Left ventricle myocardium superior (tissue), 1 donor: ENCODE data around the gene SCN1A. TPM values are rescaled to one million over a fixed set of nuclear protein-coding genes. Genes with fewer than 3 reads are reported as not detected.
"Not testable (repeated sequence)": the region's sequence is repeated elsewhere in the genome, so short reads cannot be mapped to it uniquely, and the experiment has no call there.

Source experiments
- ATAC-seq: fragments of 200-7000 bp; cut with Tn5 transposase; one replicate; pipeline ENCODE4 v1.9.1; 2020; ENCODE audit warnings: mild to moderate bottlenecking, moderate library complexity
- DNase-seq: peaks from one replicate; pipeline ENCODE4 v3.0.0-alpha.2; 2020
- intact Hi-C: fragments of 100-400 bp; cut with micrococcal nuclease; formaldehyde crosslinking; loops from one replicate; pipeline ENCODE4 v1.11.0; 2022
- total RNA-seq: library from RNA; stranded (reverse); fragmentation: NEBNext Ultra II Directional; extraction: Animal tissue kit (Norgen Biotek cat#: 25700); gene quantifications from one replicate; pipeline ENCODE4 v1.2.1, GENCODE V29; 2021
- donor health status: DM: no; HTN: yes; CAD: no; lungs with severe emphysema.

SCN1A gene
- total RNA-seq, 1 donor from 2014 or later: 0.92 TPM

DNA sequence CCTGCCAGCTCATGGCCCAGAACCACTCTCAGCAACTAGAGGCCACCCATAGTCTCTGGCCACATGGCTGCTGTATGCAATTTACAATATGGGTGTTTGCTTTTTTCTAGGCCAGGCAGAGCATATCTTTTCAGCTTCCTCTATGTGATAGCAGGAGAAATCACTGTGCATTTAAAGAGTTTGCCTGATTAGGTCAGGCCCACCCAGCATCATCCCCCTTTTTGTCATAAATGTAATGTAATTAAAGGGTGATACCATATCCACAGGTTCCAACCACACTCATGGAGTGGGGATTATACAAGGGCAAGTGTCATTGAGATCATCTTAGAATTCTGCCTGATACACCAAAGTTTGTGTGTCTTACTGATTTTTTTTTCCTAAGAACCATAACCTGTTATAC, 102.5 kb downstream of the SCN1A start:
- ATAC-seq (no peak), DNase-seq (no peak)
- intact Hi-C loops: no loop called here

DNA sequence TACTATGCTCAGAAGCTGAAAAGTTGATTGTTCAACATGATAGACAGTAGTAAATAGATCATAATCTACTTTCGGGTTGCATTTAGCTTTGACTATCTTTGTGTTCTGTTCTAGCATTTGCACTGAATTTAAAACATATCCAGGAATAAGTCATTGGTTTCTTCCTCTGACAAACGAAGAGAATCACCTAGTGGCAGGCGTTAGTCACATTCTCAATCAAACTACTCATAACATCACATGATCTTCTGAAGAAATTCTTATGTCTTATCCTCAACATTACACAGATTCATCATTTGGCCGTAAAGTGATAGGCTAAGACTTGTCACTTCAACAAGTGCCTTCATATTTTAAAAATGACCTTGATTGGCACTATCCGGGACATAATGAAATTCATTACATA, 110.6 kb downstream of the SCN1A start:
- no peak for ATAC-seq
- intact Hi-C loops: no loop called here
- DNase-seq: no peak

DNA sequence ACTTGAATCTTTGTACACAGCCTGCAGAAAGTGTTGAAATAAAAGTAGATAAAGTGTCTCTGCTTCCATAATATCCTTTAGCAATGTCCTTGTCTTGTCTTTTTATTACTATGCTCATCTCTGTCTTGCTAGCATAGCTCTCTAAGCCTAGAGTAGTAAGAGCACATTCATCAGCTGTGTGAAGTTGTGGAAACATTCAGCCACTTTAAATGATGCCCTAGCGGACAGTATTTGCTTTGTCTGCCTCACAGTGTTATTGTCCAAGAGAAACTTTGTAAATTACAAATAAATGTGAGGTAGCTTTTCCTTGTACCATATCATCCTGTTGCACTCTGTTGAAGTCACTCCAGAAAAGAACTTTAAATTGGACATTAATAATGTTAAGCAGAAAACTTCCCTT, 113.9 kb downstream of the SCN1A start:
- no peak for ATAC-seq
- no peak for DNase-seq

DNA sequence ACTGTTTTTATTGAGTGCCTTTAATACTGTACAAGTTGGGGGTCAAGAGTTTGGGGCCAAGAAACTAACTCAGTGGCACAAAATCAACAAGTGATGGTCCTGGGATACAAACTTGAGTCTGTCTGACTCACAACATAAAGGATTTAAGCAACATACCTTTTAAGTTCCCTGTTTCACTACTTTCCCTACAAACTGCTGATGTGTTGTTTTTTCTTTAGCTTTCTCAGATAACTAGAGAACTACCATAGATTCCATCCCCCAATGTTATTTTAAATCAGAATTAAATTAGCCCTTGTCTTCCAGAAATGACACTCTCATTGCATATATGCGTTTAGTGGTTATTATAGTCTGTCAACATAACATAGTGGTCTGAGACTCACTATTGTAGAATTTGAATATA, 116.2 kb downstream of the SCN1A start:
- intact Hi-C loops: no loop called here

More for the DNA sequence above, 113.9 kb downstream of the SCN1A start:
- intact Hi-C loops: no loop called here

DNA sequence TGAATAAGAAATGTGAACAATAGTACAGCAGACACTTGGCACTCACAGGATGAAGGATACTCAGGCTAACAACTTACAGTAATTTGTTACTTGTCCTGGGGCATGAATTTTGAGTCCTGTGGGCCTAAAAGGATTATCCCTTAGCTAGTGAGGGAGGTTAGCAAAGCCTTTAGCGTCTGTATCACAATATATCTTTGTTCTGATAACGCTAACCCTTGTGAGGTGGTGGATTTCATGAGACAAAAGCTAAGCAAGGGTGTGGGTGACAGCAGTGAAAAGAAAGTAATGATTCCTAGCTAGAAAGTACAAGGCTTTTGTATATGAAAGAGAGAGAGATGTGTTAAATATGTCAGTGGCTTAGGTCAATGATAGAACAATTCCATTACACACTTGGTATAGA, 127.4 kb downstream of the SCN1A start:
- intact Hi-C loops: no loop called here
- ATAC-seq: no peak
- DNase-seq: no peak

More for the DNA sequence above, 116.2 kb downstream of the SCN1A start:
- ATAC-seq (no peak), DNase-seq (no peak)

DNA sequence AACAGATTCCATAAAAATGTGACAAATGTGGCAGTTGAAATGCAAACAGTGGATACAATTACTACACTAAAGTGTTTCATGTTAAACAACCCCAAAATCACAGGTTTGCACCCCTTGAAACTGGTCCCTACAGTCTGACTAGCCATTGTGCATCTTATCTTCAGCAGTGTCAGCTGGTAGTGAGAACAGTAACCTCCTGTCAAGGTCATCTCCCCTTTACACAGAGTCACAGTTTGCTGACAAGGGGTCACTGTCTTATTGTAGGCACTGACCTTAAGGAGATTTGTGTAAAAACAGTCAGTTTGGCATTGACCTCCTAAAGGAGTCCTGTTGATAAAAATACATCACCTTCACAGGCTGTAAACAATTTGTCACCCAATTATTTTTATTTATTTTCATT, 137.0 kb downstream of the SCN1A start:
- intact Hi-C loops: no loop called here
- no peak for ATAC-seq
- no peak for DNase-seq

DNA sequence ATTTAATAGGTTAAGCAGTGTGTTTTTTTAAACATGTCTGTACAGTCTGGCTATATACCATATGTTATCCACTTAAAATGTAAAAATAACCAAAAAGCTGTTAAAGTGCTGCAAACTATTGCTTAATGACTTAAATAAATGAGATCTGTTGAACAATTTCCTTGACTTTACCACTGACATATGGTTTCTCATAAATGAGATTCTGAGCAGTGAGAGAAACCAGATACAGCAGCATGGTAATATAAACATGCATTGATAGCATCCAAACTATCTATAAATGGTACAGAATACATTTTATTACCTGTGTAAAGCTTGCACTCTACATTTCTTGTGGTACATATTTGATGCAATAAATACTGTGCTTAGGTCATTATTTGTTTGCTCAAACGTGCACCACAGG, 138.0 kb downstream of the SCN1A start:
- DNase-seq: no peak
- ATAC-seq: no peak
- intact Hi-C loops: no loop called here

DNA sequence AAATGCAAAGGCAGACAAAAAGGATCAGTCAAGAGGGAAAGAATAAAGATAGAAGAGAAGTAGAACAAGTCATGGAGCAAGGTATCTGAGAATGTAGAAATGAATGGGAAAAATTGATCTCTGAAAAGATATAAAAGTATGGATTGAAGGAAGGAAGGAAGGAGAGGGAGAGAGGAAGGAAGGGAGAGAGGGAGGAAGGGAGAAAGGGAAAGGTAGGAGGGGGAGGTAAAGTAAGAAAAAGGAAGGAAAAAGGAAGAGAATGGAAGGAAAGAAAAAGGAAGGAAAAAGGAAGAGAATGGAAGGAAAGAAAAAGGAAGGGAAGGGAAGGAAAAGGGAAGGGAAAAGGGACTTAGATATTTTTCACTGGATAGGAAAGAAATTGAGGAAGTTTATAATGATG, 142.7 kb downstream of the SCN1A start:
- DNase-seq (no peak), ATAC-seq (no peak)
- intact Hi-C loops: no loop called here

DNA sequence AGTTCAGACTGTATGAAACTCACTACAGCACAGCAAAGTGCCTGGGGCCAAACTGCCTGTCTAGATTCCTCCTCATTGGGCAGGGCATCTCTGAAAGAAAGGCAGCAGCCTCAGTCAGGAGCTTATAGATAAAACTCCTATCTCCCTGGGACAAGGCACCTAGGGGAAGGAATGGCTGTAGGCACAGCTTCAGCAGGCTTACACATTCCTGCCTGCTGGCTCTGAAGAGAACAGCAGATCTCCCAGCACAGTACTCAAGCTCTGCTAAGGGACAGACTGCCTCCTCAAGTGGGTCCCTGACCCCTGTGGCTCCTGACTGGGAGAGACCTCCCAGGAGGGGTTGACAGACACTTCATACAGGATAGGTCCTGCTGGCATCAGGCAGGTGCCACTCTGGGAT, 155.7 kb downstream of the SCN1A start:
- intact Hi-C loops, DNase-seq, ATAC-seq: not testable (repeated sequence)

DNA sequence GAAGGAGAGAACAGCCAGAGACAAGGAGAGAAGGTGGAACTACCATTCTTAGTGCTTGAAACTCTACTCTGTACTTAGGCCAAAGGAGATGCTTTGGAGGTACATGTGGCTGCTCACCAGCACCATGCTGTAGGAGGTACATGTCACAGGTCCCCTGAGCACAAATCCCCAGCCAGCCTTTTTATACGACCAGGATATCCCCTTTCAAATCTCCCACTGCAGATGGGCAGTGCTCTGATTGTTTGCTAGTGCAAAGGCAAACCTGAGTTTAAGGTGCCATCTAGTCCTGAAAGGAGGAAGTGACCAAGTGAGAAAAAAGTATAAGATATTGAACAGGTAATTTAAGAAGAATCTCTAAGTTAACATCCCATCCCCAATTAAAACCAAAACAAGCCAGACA, 157.2 kb downstream of the SCN1A start:
- intact Hi-C loops: no loop called here
- ATAC-seq: no peak
- DNase-seq: no peak

DNA sequence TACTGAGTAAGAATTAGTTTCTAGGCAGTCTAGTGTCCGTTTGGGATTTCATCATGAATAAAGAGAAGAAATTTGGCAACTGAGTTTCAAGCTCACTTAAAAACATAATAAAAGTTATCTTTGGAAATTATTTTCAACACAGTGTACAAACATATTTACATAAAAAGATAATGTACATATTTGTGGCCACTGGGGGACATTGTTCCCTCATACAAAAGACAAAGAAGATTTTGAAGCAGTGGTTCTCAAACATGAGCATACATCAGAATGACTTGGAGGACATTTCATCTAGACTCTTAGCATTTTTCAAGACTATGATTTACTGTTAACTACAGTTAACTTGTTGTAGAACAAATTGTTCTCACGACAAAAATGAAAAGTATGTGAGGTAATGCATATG, 158.6 kb downstream of the SCN1A start:
- intact Hi-C loops: no loop called here
- ATAC-seq: no peak
- no peak for DNase-seq

DNA sequence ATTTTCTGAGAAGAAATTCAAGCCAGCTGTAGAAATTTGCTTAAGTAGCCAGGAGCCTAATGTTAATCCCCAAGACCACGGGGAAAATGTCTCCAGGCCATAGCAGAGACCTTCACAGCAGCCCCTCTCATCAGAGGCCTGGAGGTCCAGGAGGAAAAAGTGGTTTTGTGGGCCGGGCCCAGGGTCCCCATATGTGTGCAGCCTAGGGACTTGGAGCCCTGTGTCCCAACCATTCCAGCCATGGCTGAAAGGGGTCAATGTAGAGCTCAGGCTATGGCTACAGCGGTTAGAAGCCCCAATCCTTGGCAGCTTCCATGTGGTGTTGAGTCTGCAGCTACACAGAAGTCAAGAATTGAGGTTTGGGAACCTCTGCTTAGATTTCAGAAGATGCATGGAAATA, 160.1 kb downstream of the SCN1A start:
- intact Hi-C loops: no loop called here
- ATAC-seq (no peak), DNase-seq (no peak)

DNA sequence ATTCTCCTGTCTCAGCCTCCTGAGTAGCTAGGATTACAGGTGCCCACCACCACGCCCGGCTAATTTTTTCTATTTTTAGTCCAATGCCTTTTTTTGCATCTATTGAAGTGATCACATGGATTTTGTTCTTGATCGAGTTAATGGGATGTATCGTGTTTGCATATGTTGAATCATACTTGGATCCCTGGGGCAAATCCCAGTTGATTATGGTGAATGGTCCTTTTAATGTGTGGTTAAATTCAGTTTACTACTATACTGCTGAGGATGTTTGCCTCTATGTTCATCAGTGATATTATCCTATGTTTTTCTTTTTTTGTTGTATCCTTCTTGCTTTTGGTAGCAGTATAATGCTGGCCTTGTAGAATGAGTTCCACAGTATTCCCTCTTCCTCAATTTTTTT, 166.0 kb downstream of the SCN1A start:
- intact Hi-C loops: no loop called here
- ATAC-seq (no peak), DNase-seq (no peak)

DNA sequence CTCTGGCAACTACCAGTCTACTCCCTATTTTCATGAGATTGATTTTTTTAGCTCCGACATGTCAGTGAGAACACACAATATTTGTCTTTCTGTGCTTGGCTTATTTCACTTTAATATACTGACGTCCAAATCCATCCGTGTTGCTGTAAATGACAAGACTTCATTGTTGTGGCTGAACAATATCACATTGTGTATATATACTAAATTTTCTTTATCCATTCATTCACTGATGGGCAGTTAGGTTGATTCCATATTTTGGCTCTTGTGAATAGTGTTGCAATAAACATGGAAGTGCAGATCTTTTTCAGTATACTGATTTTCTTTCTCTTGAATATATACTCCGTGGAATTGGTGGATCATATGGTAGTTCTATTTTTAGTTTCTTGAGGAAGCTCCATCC, 168.4 kb downstream of the SCN1A start:
- no peak for ATAC-seq
- intact Hi-C loops: no loop called here
- DNase-seq: no peak

DNA sequence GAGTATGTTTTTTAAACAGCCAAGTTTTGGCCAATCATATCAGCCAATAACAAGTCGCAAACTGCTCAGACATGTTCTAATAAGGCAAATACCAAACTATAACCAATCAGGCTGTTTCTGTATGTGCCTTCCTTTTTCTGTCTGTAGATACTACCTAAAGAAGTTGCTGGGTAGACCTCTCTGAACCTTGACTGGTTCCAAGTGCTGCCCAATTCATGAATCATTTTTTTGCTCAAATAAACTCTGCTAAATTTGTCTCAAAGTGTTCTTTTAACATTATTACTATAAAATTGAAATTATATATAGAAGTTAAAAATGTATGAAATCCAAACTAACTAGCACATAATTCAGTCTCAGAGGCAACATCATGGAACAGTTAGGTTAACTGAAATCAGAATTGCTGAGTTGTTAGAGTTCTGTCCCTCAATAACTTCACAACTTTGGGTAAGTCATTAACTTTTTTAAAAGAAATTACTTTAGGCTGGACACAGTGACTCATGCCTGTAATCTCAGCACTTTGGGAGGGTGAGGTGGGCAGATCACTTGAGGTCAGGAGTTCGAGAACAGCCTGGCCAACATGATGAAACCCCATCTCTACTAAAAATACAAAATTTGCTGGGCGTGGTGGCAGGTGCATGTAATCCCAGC, 169.4 kb downstream of the SCN1A start:
- no peak for ATAC-seq
- DNase-seq: no peak
- intact Hi-C loops: no loop called here

DNA sequence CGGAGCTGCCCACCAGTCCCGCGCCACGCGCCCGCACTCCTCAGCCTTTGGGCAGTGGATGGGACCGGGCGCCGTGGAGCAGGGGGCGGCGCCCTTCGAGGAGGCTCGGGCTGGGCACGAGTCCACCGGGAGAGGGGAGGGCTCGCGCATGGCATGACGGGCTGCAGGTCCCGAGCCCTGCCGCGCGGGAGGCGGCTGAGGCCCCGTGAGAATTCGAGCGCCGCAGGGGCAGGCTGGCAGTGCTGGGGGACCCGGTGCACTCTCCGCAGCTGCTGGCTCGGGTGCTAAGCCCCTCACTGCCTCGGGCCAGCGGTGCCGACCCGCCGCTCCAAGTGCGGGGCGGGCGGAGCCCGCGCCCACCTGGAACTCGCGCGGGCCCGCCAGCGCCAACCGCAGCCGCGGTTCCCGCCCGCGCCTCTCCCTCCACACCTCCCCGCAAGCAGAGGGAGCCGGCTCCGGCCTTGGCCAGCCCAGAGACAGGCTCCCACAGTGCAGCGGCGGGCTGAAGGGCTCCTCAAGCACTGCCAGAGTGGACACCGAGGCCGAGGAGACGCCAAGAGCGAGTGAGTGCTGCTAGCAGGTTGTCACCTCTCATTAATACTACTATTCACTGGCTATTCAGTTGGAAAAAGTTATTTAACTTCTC, 170.7 kb downstream of the SCN1A start:
- DNase-seq: peak; percentile 30
- intact Hi-C loops: no loop called here
- ATAC-seq: no peak

DNA sequence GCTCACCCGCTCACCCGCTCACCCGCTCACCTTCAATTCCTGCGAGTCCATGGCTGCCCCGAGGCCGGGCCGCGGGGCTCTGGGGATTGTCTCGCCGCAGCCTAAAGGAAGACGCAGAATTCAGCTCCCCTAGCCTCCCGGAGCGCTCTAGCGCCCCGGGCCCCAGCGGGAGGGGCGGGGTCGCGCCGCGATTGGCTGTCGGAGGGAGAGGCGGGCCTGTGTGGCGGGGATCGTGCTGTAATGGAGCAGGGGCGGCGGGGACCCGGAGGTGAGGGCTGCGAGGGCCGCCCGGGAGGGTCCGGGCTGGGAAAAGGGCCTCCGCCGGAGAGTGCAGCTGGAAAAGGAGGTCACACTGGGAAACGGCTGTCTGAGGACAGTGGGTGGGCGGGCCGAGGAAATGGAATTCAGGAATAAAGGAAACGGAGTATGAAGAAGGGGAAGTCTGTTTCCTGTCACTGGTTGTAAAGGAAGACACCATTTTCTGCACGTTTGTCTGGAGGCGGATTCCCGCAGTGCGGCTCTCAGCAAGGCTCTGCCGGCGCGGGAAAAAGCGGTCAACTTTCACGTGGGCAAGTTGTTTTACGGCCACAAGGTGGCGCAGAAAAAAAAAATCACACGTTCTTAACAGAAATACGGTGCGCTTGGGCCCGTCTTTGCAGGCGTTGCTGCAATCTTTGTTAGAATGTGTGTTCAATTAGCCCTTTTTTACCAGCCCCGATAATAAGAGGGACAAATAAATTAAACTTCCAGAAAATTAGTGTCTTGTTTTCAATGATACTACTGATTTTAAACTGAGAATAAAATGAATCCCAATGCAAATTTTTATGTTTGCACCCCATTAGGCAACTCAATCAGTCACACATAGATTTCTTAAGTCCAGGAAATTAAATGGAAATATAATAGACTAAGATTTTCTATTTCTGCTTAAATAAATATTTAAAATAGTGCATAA, 173.9 kb downstream of the SCN1A start, which contains the start of gene TTC21B:
Gene TTC21B, minus strand, starts transcription at position 122 of the 952 bp plus-strand sequence. Its CDS starts 71 bp downstream, at position 51.
- peak; percentile 100 for ATAC-seq
- intact Hi-C loops: no loop called here
- DNase-seq: peak; percentile 97

DNA sequence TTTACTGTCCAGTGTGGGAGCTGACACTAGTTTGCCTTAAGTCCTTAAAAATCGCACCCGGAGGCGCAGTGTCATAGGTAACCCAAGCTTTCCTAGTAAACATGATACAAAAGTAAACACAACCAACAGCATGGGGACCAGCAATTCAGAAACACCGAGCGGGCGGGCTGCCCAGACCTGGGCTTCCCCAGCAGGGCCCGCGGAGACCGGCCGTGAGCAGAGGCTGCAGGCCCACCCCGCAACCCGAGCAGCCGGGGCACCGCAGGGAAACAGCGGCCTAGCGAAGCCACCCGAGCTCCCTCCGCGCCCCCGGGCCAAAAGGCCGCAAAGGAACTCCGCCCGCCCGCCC, 174.5 kb downstream of the SCN1A start:
- peak; percentile 70 for ATAC-seq

DNA sequence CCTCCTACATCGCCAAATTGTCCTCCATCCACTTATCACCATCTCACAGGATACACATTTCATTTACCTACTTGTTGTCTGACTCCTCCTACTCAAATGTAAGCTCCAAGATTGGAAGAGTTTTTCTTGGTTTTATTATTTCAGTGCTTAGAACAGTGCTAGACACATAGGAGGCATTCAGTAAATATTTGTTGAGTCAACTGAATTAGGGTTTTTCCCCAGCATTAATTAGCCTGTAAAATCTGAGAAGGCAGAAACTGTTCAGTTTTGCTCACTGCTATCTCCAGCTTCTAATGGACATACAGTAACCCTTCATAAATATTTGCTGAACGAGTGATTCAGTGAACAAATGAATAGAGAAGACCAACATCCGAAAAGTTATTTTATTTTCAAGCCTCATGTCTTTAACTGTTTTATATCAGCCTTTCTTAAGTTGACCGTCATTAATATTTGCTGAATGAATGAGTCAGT, 175.0 kb downstream of the SCN1A start:
- DNase-seq: no peak
- no peak for ATAC-seq
- intact Hi-C loops: no loop called here

More for the DNA sequence above, 174.5 kb downstream of the SCN1A start:
- intact Hi-C loops: no loop called here
- DNase-seq: no peak

DNA sequence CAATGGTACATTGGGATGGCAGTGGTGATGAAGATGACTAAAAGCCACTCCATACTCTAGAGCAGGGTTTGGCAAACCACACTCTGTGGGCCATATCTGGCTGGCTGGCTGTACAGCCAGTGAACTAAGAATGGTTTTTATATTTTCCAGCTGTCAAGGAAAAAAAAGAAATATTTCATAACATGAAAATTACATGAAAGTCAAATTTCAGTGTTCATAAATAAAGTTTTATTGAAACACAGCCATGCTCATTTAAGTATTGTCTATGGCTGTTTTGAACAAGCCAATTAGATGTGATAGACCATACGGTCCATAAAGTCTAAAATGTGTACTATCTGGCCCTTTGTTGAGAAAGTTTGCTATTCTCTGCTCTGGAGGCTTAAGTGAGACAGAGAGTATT, 175.7 kb downstream of the SCN1A start:
- DNase-seq (no peak), ATAC-seq (no peak)
- intact Hi-C loops: no loop called here
